Psoas muscle (tissue), 8 donors: ENCODE data around the gene ROBO2. TPM values are rescaled to one million over a fixed set of nuclear protein-coding genes. Genes with fewer than 3 reads are reported as not detected.

Source experiments
- ATAC-seq, 4 donors: fragments of 200-7000 bp; cut with Tn5 transposase; one replicate each; pipeline ENCODE4 v1.9.1; 2020; ENCODE audit warnings: moderate library complexity in 3 of 4, mild to moderate bottlenecking in 2 of 4
- DNase-seq, 2 donors: peaks; one replicate each; pipeline ENCODE4 v3.0.0-alpha.2; 2020
- H3K27ac ChIP-seq: fragments of 200-600 bp; one replicate; pipeline ENCODE4 v1.8.0; 2022
- H3K27me3 ChIP-seq, 3 donors: fragments of 200-600 bp in 1 of 3; one replicate each; pipeline versions ENCODE4 v1.6.1 to v1.8.0; 2013 to 2022; ENCODE audit warnings: low read length in 2 of 3, mild to moderate bottlenecking in 2 of 3, moderate library complexity in 1 of 3; ENCODE audit not compliant: insufficient read depth in 3 of 3
- H3K36me3 ChIP-seq, 2 donors: fragments of 200-600 bp in 1 of 2; one replicate each; pipeline versions ENCODE4 v1.6.1 to v1.8.0; 2013 to 2022; ENCODE audit warnings: low read depth in 1 of 2, mild to moderate bottlenecking in 1 of 2, moderate library complexity in 1 of 2; ENCODE audit not compliant: insufficient read depth in 1 of 2
- H3K4me1 ChIP-seq: fragments of 200-600 bp; one replicate; pipeline ENCODE4 v1.8.0; 2022
- H3K4me3 ChIP-seq: fragments of 200-600 bp; one replicate; pipeline ENCODE4 v1.8.0; 2022; ENCODE audit warnings: mild to moderate bottlenecking
- H3K9me3 ChIP-seq: fragments of 200-600 bp; one replicate; pipeline ENCODE4 v1.8.0; 2022
- WGBS, 3 donors: extraction: QIAGEN DNeasy Blood & Tissue Kit; methylation state at CpG; one replicate each; pipeline versions ENCODE4 v1.1.6 to v1.1.7; 2013; 5-methylcytosine and 5-hydroxymethylcytosine counted together
- intact Hi-C, 2 donors: fragments of 100-400 bp; cut with DNase I; formaldehyde crosslinking; loops; one replicate each; pipeline versions ENCODE4 v1.11.0 to v1.14.2; 2022
- polyA plus RNA-seq, 3 donors: library from polyadenylated mRNA; stranded (reverse); fragments of 200-250 nt; gene quantifications; one replicate each; pipeline ENCODE4 v1.2.3, GENCODE V29; 2013
- total RNA-seq, 4 donors: library from RNA; stranded (reverse); fragmentation: NEBNext Ultra II Directional in 2 of 4; extraction: Animal tissue kit (Norgen Biotek cat#: 25700) in 2 of 4; gene quantifications; one replicate each; pipeline versions ENCODE4 v1.2.1 to v1.2.4, GENCODE V29; 2021 to 2023
- TF ChIP-seq, protein P1 (sequence below): fragments of 200-600 bp; IDR thresholded peaks from one replicate; pipeline ENCODE4 v1.8.0; 2022; ENCODE audit warnings: antibody characterized with exemption
- donor health status: healthy with polysubstance abuse.
- donor health status: DM: no; HTN: no; CAD: no; lungs with moderate emphysema.
- donor health status: Bipolar disorder and iron deficiency.
- donor health status: healthy.
- donor health status: DM: yes; HTN: yes; CAD: no.
- donor health status: DM: no; HTN: no; CAD: no.
- donor health status: DM: no; HTN: no; CAD: no.
- donor health status: DM: yes; HTN: yes; CAD: no.

Gene ROBO2
- total and polyA plus RNA-seq, 7 donors: 0.03 to 0.39 (median 0.09) TPM; not detected in 1

DNA sequence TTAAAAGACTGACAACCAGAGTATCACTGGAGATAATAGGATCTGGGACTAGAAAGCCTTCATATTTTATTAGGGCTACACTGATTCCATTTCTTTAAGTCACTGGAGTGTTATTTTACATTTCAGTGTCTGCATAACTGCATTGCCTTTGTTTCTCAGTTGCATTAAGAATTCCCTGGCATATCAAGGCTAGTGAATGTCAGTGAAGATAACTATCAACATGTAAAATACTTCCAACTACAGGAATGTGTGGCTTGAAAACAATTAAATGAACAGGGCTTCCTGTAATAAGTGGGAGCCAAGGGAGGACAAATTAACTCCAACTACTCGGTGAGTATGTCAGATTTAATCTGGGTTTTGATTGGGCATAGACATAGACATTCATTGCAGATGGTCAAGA is 628.5 kb downstream of the ROBO2 start:
- H3K36me3 ChIP-seq: no peaks in the 10 kb centered on the region
- no peaks in the 10 kb centered on the region for H3K27me3 ChIP-seq
- WGBS, 3 donors: 37 to 47% (median 42%) methylated on average over 1 of the region's 1 CpG
- no peaks in the 10 kb centered on the region for H3K9me3 ChIP-seq
- no peaks in the 10 kb centered on the region for H3K4me1 ChIP-seq
- H3K4me3 ChIP-seq: no peak overlapping the region
- TF ChIP-seq, protein P1, sequence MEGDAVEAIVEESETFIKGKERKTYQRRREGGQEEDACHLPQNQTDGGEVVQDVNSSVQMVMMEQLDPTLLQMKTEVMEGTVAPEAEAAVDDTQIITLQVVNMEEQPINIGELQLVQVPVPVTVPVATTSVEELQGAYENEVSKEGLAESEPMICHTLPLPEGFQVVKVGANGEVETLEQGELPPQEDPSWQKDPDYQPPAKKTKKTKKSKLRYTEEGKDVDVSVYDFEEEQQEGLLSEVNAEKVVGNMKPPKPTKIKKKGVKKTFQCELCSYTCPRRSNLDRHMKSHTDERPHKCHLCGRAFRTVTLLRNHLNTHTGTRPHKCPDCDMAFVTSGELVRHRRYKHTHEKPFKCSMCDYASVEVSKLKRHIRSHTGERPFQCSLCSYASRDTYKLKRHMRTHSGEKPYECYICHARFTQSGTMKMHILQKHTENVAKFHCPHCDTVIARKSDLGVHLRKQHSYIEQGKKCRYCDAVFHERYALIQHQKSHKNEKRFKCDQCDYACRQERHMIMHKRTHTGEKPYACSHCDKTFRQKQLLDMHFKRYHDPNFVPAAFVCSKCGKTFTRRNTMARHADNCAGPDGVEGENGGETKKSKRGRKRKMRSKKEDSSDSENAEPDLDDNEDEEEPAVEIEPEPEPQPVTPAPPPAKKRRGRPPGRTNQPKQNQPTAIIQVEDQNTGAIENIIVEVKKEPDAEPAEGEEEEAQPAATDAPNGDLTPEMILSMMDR: no peak
- ATAC-seq (no peak), DNase-seq (no peak)
- intact Hi-C loops: no loop called here
- H3K27ac ChIP-seq: no peak overlapping the region

DNA sequence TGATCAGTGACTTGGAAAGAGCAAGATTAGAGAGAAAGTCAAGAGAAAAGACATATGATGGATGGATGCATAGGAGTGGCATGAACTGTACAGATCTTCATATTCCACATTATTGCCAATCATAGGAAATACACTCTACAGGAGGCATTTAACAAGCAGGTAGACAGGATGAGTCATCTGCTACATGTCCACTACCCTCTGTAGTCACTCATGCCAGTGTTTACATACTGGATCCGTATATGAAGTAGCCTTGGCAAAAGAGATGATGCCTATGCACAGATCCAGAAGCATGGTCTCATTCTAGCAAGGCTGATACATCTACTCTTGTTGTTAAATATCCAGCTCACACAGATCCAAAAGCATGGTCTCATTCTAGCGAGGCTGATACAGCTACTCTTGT is 632.1 kb downstream of the ROBO2 start:
- TF ChIP-seq, protein P1: no peak
- no peak for DNase-seq
- ATAC-seq: no peak
- H3K4me3 ChIP-seq: no peak overlapping the region
- H3K27ac ChIP-seq: no peak overlapping the region
- no peaks in the 10 kb centered on the region for H3K36me3 ChIP-seq
- intact Hi-C loops: no loop called here
- no peaks in the 10 kb centered on the region for H3K9me3 ChIP-seq
- H3K4me1 ChIP-seq: no peaks in the 10 kb centered on the region
- WGBS, 3 donors: 87 to 90% (median 88%) methylated on average over 2 of the region's 2 CpGs
- H3K27me3 ChIP-seq: no peaks in the 10 kb centered on the region

DNA sequence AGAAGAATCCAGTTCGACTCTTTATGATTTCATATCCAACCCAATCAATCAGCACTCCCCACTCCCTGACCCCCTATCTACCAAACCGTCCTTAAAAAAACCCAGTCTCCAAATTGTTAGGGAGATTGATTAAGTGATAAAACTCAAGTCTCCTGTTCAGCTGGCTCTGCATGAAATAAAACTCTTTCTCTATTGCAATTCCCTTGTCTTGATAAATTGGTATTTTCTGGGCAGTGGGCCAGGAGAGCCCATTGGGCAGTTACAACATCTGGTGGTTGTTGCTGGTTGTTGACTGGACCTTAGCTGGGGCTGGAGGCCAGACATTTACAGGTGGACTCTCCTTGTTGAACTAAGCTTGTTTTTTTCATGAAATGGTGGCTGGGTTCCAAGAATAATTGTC is 642.3 kb downstream of the ROBO2 start:
- 83 to 90% (median 87%) methylated on average over 2 of the region's 2 CpGs for WGBS, 3 donors
- peaks cover 14% of the 10 kb centered on the region for H3K9me3 ChIP-seq
- intact Hi-C loops: no loop called here

DNA sequence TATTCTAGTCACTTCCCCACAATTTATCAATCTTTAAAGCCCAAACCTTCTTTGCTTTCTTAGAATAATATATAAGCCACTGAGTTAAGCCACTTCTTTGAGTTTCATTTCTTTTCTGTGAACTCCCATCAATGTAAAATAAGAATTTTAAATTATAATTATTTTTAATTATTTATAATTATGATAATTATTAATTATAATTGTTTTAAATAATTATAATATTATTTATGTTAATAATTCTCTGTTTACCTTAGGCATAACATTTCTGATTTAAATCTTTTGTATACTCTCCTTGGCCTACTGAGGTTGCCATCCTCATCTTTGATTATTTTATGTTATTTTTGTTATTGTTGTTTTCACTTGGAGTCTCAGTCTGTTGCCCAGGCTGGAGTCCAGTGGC is 644.2 kb downstream of the ROBO2 start:
- TF ChIP-seq, protein P1: no peak
- H3K4me1 ChIP-seq: no peaks in the 10 kb centered on the region
- H3K9me3 ChIP-seq: peaks cover 14% of the 10 kb centered on the region
- H3K4me3 ChIP-seq: no peak overlapping the region
- no peak for ATAC-seq
- no peaks in the 10 kb centered on the region for H3K36me3 ChIP-seq
- no peak overlapping the region for H3K27ac ChIP-seq
- intact Hi-C loops: no loop called here
- H3K27me3 ChIP-seq: no peaks in the 10 kb centered on the region
- DNase-seq: no peak

More for the DNA sequence above, 642.3 kb downstream of the ROBO2 start:
- Histone ChIP-seq H3K36me3 (no peaks in the 10 kb centered on the region), H3K27ac (no peak overlapping the region), H3K27me3 (no peaks in the 10 kb centered on the region), H3K4me1 (no peaks in the 10 kb centered on the region), H3K4me3 (no peak overlapping the region)
- ATAC-seq: no peak
- TF ChIP-seq, protein P1: no peak
- no peak for DNase-seq

DNA sequence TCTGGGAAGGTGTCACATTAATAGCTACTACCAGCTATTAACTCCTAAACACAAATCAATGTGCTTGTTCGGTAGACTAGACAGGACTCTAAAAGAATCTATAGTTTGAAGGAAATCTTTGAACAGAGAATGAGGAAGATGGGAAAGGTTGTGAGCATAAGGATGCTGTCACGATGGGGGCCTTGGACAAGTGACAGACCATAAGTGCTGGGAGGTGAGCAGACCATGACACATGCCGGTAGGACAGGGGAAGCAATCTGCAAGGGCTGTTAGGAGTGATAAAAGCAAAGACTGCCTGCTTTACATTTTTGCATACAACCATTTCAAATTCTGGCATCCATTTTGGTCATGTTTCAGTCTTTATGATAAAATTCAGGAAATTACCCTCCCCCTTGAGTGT is 645.8 kb downstream of the ROBO2 start:
- H3K27ac ChIP-seq: no peak overlapping the region
- no peaks in the 10 kb centered on the region for H3K27me3 ChIP-seq
- ATAC-seq (no peak), DNase-seq (no peak)
- H3K4me1 ChIP-seq: no peaks in the 10 kb centered on the region
- intact Hi-C loops: no loop called here
- H3K9me3 ChIP-seq: peaks cover 14% of the 10 kb centered on the region
- H3K36me3 ChIP-seq: no peaks in the 10 kb centered on the region
- TF ChIP-seq, protein P1: no peak
- no peak overlapping the region for H3K4me3 ChIP-seq
- WGBS, 3 donors: 68 to 79% (median 71%) methylated on average over 3 of the region's 3 CpGs
